ENCODE data around the gene TMEM86B.

- TF ChIP-seq POLR2AphosphoS5 (IDR thresholded peaks at IDR 0.05) (no peak), CTCF (IDR thresholded peaks at IDR 0.05) (no peak), POLR2A (IDR thresholded peaks at IDR 0.05) (no peak), EP300 (IDR thresholded peaks at IDR 0.05) (no peak)
Observed at GRCh38 chr19:55229145-55229788, 704 bp upstream of the TMEM86B start.
